ENCODE results near the gene AHRR. TPM values are rescaled to one million over a fixed set of nuclear protein-coding genes. Genes with fewer than 3 reads are reported as not detected.
"Not testable (repeated sequence)": the region's sequence is repeated elsewhere in the genome, so short reads cannot be mapped to it uniquely, and the experiment has no call there.

The AHRR gene
- 3.9 TPM for polyA plus RNA-seq
- long read RNA-seq, donor 1 = 0 reads
- long read RNA-seq, donor 2 = 0 reads
- long read RNA-seq, donor 3 = 0 reads
- long read RNA-seq, donor 4, partial matches to known transcripts = 0 of 1 reads
- long read RNA-seq, donor 4, other reads (novel, unspliced or antisense) = 0 of 1 reads
- long read RNA-seq, donor 5 = 0 reads
- long read RNA-seq, donor 6 = 0 reads
- long read RNA-seq, donor 7 = 0 reads
- long read RNA-seq, donor 8 = 0 reads
- long read RNA-seq, donor 9 = 0 reads
- long read RNA-seq, donor 10 = 0 reads
- long read RNA-seq, donor 11 = 0 reads

DNA sequence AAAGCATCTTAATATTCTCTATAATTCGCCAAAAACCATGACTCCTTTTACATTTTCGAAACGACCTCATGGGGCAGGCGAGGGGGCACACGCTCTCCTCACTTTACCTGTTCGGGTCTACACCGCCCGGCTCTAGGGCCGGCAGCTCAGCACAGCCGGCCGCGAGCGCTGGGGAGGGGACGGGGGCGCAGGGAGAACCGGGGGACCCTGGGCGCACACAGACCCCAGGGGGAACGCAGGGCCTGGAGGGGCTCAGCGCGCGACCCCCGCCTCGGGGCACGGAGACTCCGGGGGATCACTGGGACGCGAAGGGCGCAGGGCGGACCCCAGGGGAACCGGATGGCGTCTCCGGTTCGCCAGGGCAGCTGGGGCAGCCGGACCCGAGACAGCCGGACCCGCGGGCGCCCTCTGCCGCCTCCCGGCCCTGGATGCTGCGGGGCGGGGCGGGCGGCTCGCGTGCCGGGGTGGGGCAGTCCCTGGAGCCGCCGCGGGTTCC is at the start of gene AHRR:
Gene AHRR (plus strand): TSS at position 485 of the 496 bp plus-strand sequence. CDS start 22,189 bp downstream, outside the sequence.
- Histone ChIP-seq H3K9me3 (ENCODE audit: control insufficient read depth, low read depth, low read length) (peaks cover 18% of the 10 kb centered on the region), H3K27ac (ENCODE audit: low read length) (no peak within 1 kb of the TSS), H3K4me1 (ENCODE audit: control insufficient read depth, insufficient read depth, low read length) (peaks cover 11% of the 10 kb centered on the region), H3K4me3 (ENCODE audit: low read length) (peak within 1 kb of the TSS; percentile 28), H3K27me3 (ENCODE audit: control insufficient read depth, insufficient read depth, low read length) (peaks cover 69% of the 10 kb centered on the region), H3K36me3 (ENCODE audit: control insufficient read depth, insufficient read depth, low read length) (peaks cover 6% of the 10 kb centered on the region)
- WGBS (ENCODE audit: insufficient coverage, low lambda C conversion rate) = no CpG with 5 or more reads among the region's 51 CpGs
- peak in 1 of 2 donors; percentile 54 for DNase-seq

DNA sequence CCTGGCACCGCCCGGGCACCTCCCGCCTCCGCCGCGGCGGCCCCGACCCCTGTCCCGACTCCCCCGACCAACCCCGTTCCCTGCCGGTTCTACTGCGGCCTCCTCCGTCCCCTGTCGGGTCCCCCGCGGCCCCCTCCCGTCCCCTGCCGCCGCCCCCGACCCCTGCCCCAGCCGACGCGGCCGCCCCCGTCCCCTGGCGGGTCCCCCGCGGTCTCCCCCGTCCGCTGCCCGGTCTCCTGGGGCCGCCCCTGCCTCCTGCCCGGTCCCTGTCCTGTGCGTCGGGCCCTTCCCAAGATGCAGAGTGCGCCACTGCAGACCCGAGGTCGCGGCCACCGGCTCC is 49.7 kb upstream of the AHRR start:
- not testable (repeated sequence) for DNase-seq; H3K4me1 ChIP-seq (ENCODE audit: control insufficient read depth, insufficient read depth, low read length)
- no CpG with 5 or more reads among the region's 41 CpGs for WGBS (ENCODE audit: insufficient coverage, low lambda C conversion rate)

DNA sequence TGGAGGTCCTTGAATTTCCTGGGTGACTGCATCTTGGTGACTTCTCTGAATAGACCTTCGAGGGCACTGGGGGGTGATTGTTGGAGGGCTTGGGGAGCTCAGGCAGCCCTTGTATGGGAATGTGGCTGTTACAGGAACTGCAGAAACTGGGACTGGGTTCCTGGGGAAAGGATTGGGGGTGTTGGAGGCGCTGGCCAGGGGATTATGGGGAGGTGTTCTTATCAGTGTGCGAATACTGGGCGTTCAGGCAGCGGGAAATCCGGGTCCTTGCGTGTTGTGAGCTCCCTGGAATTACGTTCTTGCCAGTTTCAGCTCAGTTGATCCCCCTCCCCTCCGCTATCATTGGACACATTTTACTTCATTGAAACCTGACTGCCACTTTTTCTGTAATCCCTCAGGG is 48.4 kb upstream of the AHRR start:
- no CpG with 5 or more reads among the region's 9 CpGs for WGBS (ENCODE audit: insufficient coverage, low lambda C conversion rate)
- not testable (repeated sequence) for H3K27ac ChIP-seq (ENCODE audit: low read length); H3K27me3 ChIP-seq (ENCODE audit: control insufficient read depth, insufficient read depth, low read length); DNase-seq; H3K4me3 ChIP-seq (ENCODE audit: low read length); H3K9me3 ChIP-seq (ENCODE audit: control insufficient read depth, low read depth, low read length); H3K4me1 ChIP-seq (ENCODE audit: control insufficient read depth, insufficient read depth, low read length)
- H3K36me3 ChIP-seq (ENCODE audit: control insufficient read depth, insufficient read depth, low read length) = peaks cover 19% of the 10 kb centered on the region

More for the DNA sequence above, 49.7 kb upstream of the AHRR start:
- H3K27ac ChIP-seq (ENCODE audit: low read length); H3K9me3 ChIP-seq (ENCODE audit: control insufficient read depth, low read depth, low read length); H3K27me3 ChIP-seq (ENCODE audit: control insufficient read depth, insufficient read depth, low read length): not testable (repeated sequence)
- H3K36me3 ChIP-seq (ENCODE audit: control insufficient read depth, insufficient read depth, low read length) = peaks cover 21% of the 10 kb centered on the region
- H3K4me3 ChIP-seq (ENCODE audit: low read length) = peak overlapping the region; percentile 41

DNA sequence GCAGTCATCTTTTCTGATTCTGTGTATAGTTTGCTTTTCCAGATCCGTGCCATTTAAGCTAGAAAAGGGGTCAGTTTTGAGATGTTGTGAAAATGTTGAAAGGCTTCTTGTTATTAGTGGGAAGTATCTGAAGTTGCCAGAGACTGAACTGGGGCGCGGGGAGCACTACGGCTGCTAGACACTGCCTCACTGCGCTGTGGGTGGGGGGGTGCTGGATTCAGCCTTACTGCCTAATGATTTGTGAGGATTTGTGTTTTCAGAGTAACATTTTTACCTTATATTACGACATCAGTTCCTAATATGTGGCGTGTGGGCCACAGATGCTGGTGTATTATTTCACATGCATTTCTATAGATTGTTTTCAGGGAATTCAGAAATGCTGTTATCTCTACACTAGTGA is 48.0 kb upstream of the AHRR start:
- H3K4me1 ChIP-seq (ENCODE audit: control insufficient read depth, insufficient read depth, low read length); H3K9me3 ChIP-seq (ENCODE audit: control insufficient read depth, low read depth, low read length); DNase-seq; H3K27ac ChIP-seq (ENCODE audit: low read length); H3K4me3 ChIP-seq (ENCODE audit: low read length); H3K27me3 ChIP-seq (ENCODE audit: control insufficient read depth, insufficient read depth, low read length): not testable (repeated sequence)
- peaks cover 19% of the 10 kb centered on the region for H3K36me3 ChIP-seq (ENCODE audit: control insufficient read depth, insufficient read depth, low read length)
- WGBS (ENCODE audit: insufficient coverage, low lambda C conversion rate) = no CpG with 5 or more reads among the region's 7 CpGs

DNA sequence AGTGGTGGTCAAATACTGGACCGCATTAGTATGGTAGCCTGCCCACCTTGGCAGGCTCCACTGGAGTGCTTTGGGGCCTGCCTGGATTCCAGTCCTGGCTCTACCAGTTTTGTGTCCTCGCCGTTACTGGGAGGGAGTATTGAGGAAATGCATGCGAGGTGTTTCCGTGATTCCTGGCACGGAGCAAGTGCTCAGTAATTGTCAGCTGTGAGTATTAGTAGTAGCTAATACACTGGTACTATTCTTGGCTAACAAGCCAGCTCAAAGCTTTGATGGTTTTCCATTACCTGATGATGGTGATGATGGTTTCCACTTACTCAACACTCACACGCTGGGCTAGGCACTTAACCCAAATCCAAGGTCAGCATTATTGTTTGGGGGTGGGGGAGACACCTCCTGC is 47.2 kb upstream of the AHRR start:
- no CpG with 5 or more reads among the region's 7 CpGs for WGBS (ENCODE audit: insufficient coverage, low lambda C conversion rate)
- not testable (repeated sequence) for H3K4me3 ChIP-seq (ENCODE audit: low read length); H3K27ac ChIP-seq (ENCODE audit: low read length); DNase-seq; H3K9me3 ChIP-seq (ENCODE audit: control insufficient read depth, low read depth, low read length); H3K4me1 ChIP-seq (ENCODE audit: control insufficient read depth, insufficient read depth, low read length); H3K27me3 ChIP-seq (ENCODE audit: control insufficient read depth, insufficient read depth, low read length)
- peaks cover 19% of the 10 kb centered on the region for H3K36me3 ChIP-seq (ENCODE audit: control insufficient read depth, insufficient read depth, low read length)

DNA sequence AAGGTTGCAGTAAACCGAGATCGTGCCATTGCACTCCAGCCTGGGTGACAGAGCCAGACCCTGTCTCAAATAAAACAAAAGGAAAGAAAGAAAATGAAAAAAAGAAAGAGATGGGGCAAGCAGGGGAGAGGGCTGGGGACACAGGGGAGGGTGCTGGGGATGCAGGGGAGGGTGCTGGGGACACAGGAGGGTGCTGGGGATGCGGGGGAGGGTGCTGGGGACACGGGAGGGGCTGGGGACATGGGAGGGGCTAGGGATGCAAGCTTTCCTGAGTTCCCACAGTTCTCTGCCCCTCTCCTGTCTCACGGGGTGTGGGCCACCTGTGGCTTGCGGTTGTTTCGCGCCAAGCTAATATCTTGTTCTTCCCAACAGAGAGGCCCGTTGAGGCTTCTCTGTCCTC is 42.9 kb upstream of the AHRR start:
- peaks cover 26% of the 10 kb centered on the region for H3K36me3 ChIP-seq (ENCODE audit: control insufficient read depth, insufficient read depth, low read length)
- 100% methylated on average over 2 of the region's 9 CpGs for WGBS (ENCODE audit: insufficient coverage, low lambda C conversion rate)

DNA sequence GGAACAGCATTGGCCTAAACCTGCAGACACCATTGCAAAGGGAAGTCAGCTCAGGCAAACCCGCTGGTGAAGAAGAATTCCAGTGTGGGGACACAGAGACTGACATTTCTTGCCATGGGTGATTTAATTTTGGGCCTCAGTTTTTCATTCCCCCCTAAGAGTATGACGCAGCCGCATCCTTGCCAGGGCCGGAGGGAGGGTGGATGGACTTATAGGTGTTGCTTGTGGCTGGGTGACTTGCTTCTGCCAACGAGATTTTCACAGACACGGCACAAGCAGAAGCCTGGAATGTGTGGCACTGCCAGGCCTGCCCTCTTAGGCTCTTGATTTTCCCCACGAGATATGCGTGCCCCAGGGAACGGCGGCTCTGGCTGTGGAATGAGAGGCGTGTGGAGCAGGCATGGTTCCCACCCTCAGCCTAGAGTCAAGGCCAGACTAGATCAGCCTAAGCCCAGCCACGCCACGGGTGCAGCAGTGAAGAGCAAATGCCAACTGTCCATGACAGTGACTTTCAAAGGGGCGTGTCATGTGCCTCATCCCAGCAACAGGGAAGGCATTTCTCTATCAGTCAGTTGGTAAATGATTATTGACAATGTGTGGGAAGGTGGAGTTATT is 42.4 kb upstream of the AHRR start:
- peaks cover 28% of the 10 kb centered on the region for H3K36me3 ChIP-seq (ENCODE audit: control insufficient read depth, insufficient read depth, low read length)
- WGBS (ENCODE audit: insufficient coverage, low lambda C conversion rate) = no CpG with 5 or more reads among the region's 14 CpGs
- H3K27me3 ChIP-seq (ENCODE audit: control insufficient read depth, insufficient read depth, low read length); H3K4me3 ChIP-seq (ENCODE audit: low read length); H3K9me3 ChIP-seq (ENCODE audit: control insufficient read depth, low read depth, low read length); H3K4me1 ChIP-seq (ENCODE audit: control insufficient read depth, insufficient read depth, low read length); H3K27ac ChIP-seq (ENCODE audit: low read length); DNase-seq: not testable (repeated sequence)

More for the DNA sequence above, 42.9 kb upstream of the AHRR start:
- Histone ChIP-seq H3K27ac (ENCODE audit: low read length) (no peak overlapping the region), H3K27me3 (ENCODE audit: control insufficient read depth, insufficient read depth, low read length) (no peaks in the 10 kb centered on the region), H3K4me3 (ENCODE audit: low read length) (no peak overlapping the region), H3K9me3 (ENCODE audit: control insufficient read depth, low read depth, low read length) (no peaks in the 10 kb centered on the region), H3K4me1 (ENCODE audit: control insufficient read depth, insufficient read depth, low read length) (no peaks in the 10 kb centered on the region)
- DNase-seq = no peak

- no CpG with 5 or more reads among the region's 14 CpGs for WGBS (ENCODE audit: insufficient coverage, low lambda C conversion rate)
- DNase-seq = no peak
- Histone ChIP-seq H3K4me3 (ENCODE audit: low read length) (no peak overlapping the region), H3K9me3 (ENCODE audit: control insufficient read depth, low read depth, low read length) (no peaks in the 10 kb centered on the region), H3K4me1 (ENCODE audit: control insufficient read depth, insufficient read depth, low read length) (no peaks in the 10 kb centered on the region), H3K27ac (ENCODE audit: low read length) (no peak overlapping the region), H3K27me3 (ENCODE audit: control insufficient read depth, insufficient read depth, low read length) (no peaks in the 10 kb centered on the region), H3K36me3 (ENCODE audit: control insufficient read depth, insufficient read depth, low read length) (peaks cover 32% of the 10 kb centered on the region)
These were observed 35.4 kb upstream of the AHRR start for GRCh38 chr5:285991-286557.

DNA sequence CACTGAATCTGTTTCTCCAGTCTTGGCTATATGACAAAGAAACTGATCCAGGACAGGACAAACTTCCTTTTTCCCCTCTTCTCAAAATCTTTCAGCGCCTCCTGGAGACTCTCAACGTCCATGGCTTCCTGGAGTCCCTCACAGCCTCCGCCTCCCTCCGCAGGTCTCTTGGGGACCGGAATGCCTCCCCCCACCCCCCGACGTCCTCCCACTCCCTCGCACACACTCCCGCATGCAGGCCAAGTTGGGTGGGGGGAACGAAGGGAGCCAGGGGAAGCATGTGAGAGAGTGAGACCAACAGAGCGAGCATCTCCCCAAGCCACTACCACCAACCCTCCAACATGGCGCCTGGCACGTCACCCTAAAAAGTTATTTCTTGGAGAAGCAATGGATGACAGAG is 31.3 kb upstream of the AHRR start:
- not testable (repeated sequence) for H3K27ac ChIP-seq (ENCODE audit: low read length); H3K27me3 ChIP-seq (ENCODE audit: control insufficient read depth, insufficient read depth, low read length); H3K9me3 ChIP-seq (ENCODE audit: control insufficient read depth, low read depth, low read length); H3K4me1 ChIP-seq (ENCODE audit: control insufficient read depth, insufficient read depth, low read length); H3K4me3 ChIP-seq (ENCODE audit: low read length); DNase-seq
- peaks cover 19% of the 10 kb centered on the region for H3K36me3 ChIP-seq (ENCODE audit: control insufficient read depth, insufficient read depth, low read length)
- no CpG with 5 or more reads among the region's 13 CpGs for WGBS (ENCODE audit: insufficient coverage, low lambda C conversion rate)

GRCh38 chr5:291345-291744 is 30.2 kb upstream of the AHRR start:
- H3K36me3 ChIP-seq (ENCODE audit: control insufficient read depth, insufficient read depth, low read length) = peaks cover 10% of the 10 kb centered on the region
- H3K27ac ChIP-seq (ENCODE audit: low read length); H3K9me3 ChIP-seq (ENCODE audit: control insufficient read depth, low read depth, low read length); H3K27me3 ChIP-seq (ENCODE audit: control insufficient read depth, insufficient read depth, low read length); H3K4me3 ChIP-seq (ENCODE audit: low read length); DNase-seq; H3K4me1 ChIP-seq (ENCODE audit: control insufficient read depth, insufficient read depth, low read length): not testable (repeated sequence)
- WGBS (ENCODE audit: insufficient coverage, low lambda C conversion rate) = 100% methylated on average over 3 of the region's 10 CpGs
